HepG2 (cell line): ENCODE data around the gene TUT1. TPM values are rescaled to one million over a fixed set of nuclear protein-coding genes. Genes with fewer than 3 reads are reported as not detected.

Source experiments
- BRF2 ChIP-seq: sonication (generic); formaldehyde crosslinking; IDR thresholded peaks from 2 replicates; pipeline ENCODE4 v1.8.1; 2022; ENCODE audit warnings: mild to moderate bottlenecking, missing genetic modification reagents
- FOSL2 ChIP-seq: sonication (generic); formaldehyde crosslinking; IDR thresholded peaks from 2 replicates; pipeline ENCODE4 v1.4.0; 2020; ENCODE audit warnings: missing genetic modification reagents
- IKZF4 ChIP-seq: sonication (generic); formaldehyde crosslinking; IDR thresholded peaks from 2 replicates; pipeline ENCODE4 v1.5.1; 2020; ENCODE audit warnings: borderline replicate concordance, mild to moderate bottlenecking, low read depth, missing genetic modification reagents; ENCODE audit errors: not compliant biosample characterization
- MAX ChIP-seq: IDR thresholded peaks from 2 replicates; pipeline ENCODE4 v1.6.1; 2012; ENCODE audit warnings: inconsistent platforms
- MZF1 ChIP-seq: sonication (generic); formaldehyde crosslinking; IDR thresholded peaks from 2 replicates; pipeline ENCODE4 v1.8.1; 2023; ENCODE audit warnings: mild to moderate bottlenecking, missing genetic modification reagents, borderline replicate concordance
- NFYC ChIP-seq: IDR thresholded peaks from 2 replicates; pipeline ENCODE4 v1.6.1; 2016; ENCODE audit warnings: missing genetic modification reagents, missing compliant biosample characterization
- PITX1 ChIP-seq: sonication (generic); formaldehyde crosslinking; IDR thresholded peaks from 2 replicates; pipeline ENCODE4 v1.5.1; 2020; ENCODE audit warnings: mild to moderate bottlenecking, missing genetic modification reagents
- ZBTB33 ChIP-seq: sonication (generic); formaldehyde crosslinking; IDR thresholded peaks from 2 replicates; pipeline ENCODE4 v1.4.0; 2020; ENCODE audit warnings: missing genetic modification reagents
- ZNF10 ChIP-seq: sonication (generic); formaldehyde crosslinking; IDR thresholded peaks from 2 replicates; pipeline ENCODE4 v1.4.0; 2020; ENCODE audit warnings: mild to moderate bottlenecking, low read depth, missing genetic modification reagents, borderline replicate concordance
- ZNF142 ChIP-seq: sonication (generic); formaldehyde crosslinking; IDR thresholded peaks from 2 replicates; pipeline ENCODE4 v1.4.0; 2020; ENCODE audit warnings: missing genetic modification reagents
- ZNF296 ChIP-seq: sonication (generic); formaldehyde crosslinking; conservative IDR thresholded peaks from 2 replicates; pipeline ENCODE4 v1.5.0; 2020; ENCODE audit warnings: mild to moderate bottlenecking, missing genetic modification reagents
- ZNF557 ChIP-seq: sonication (generic); formaldehyde crosslinking; IDR thresholded peaks from 2 replicates; pipeline ENCODE4 v1.4.0; 2020; ENCODE audit warnings: missing genetic modification reagents
- ZNF674 ChIP-seq: sonication (generic); formaldehyde crosslinking; IDR thresholded peaks from 2 replicates; pipeline ENCODE4 v1.5.0; 2020; ENCODE audit warnings: low read depth, mild to moderate bottlenecking, missing genetic modification reagents
- ZNF691 ChIP-seq: sonication (generic); formaldehyde crosslinking; IDR thresholded peaks from 2 replicates; pipeline ENCODE4 v1.4.0; 2020; ENCODE audit warnings: missing genetic modification reagents, low read depth, mild to moderate bottlenecking, borderline replicate concordance
- ZNF740 ChIP-seq: sonication (generic); formaldehyde crosslinking; IDR thresholded peaks from 2 replicates; pipeline ENCODE4 v1.4.0; 2020; ENCODE audit warnings: missing genetic modification reagents
- ZSCAN29 ChIP-seq: sonication (generic); formaldehyde crosslinking; conservative IDR thresholded peaks from 2 replicates; pipeline ENCODE4 v1.4.0; 2020; ENCODE audit warnings: mild to moderate bottlenecking, missing genetic modification reagents
- ZSCAN9 ChIP-seq: IDR thresholded peaks from 2 replicates; pipeline ENCODE4 v1.6.1; 2016; ENCODE audit warnings: borderline replicate concordance
- polyA plus RNA-seq, 8 experiments: library from polyadenylated mRNA; depleted of rRNA in 3 of 8; stranded (reverse) in 7 of 8; unstranded in 1 of 8; fragments of >200 nt; fragmentation: Illumina TruSeq in 4 of 8; extraction: Trizol in 4 of 8; gene quantifications; 2 replicates each; pipeline versions ENCODE4 v1.2.1 to v1.2.3, GENCODE V29; 2011 to 2016; ENCODE audit warnings: low read depth in 4 of 8, missing spikeins in 1 of 8, mixed read lengths in 1 of 8; ENCODE audit not compliant: insufficient read depth in 1 of 8
- total RNA-seq, 5 experiments: library from RNA; depleted of rRNA; stranded (reverse); fragments of >200 nt; fragmentation: Illumina TruSeq; extraction: Trizol; gene quantifications; 2 replicates each; pipeline ENCODE4 v1.2.3, GENCODE V29; 2016; ENCODE audit warnings: low read depth in 1 of 5

TUT1 gene
- total and polyA plus RNA-seq, 2 of the 13 experiments (the other 11 are each of a cell fraction or from before 2014, with no cell fraction given), result 9.7 to 14.3 TPM

- no peak for TF ChIP-seq ZNF142 (CRISPR knock-in tag)
- peak; percentile 83 for TF ChIP-seq FOSL2 (CRISPR knock-in tag)
- no peak for TF ChIP-seq ZSCAN9 (CRISPR knock-in tag)
- TF ChIP-seq ZNF691 (CRISPR knock-in tag), result no peak
- TF ChIP-seq BRF2 (CRISPR knock-in tag), result no peak
- no peak for TF ChIP-seq ZNF10
- no peak for TF ChIP-seq IKZF4 (CRISPR knock-in tag)
- no peak for TF ChIP-seq ZNF296
- TF ChIP-seq ZBTB33 (CRISPR knock-in tag), result peak; percentile 70
- no peak for TF ChIP-seq MZF1 (CRISPR knock-in tag)
- TF ChIP-seq NFYC (CRISPR knock-in tag), result peak; percentile 61; the same call in 1 of the 2 replicates
- TF ChIP-seq ZNF674 (CRISPR knock-in tag), result no peak
- 0 out of 2 replicates have a peak, but pooled peaks have one; percentile 26 for TF ChIP-seq MAX
- TF ChIP-seq ZNF557, result no peak
- 0 out of 2 replicates have a peak, but pooled peaks have one; percentile 6 for TF ChIP-seq PITX1 (CRISPR knock-in tag)
- no peak for TF ChIP-seq ZSCAN29 (CRISPR knock-in tag)
- TF ChIP-seq ZNF740 (CRISPR knock-in tag), result no peak
Measured at GRCh38 chr11:62556108-62556874, 35.0 kb downstream of the TUT1 start (continued).
